RPMI8226 (cell line): ENCODE measurements around the gene MCTP1.

Experiments used
- DNase-seq: peaks from one replicate; pipeline ENCODE4 v3.0.0-alpha.2; 2015

The MCTP1 gene

DNA sequence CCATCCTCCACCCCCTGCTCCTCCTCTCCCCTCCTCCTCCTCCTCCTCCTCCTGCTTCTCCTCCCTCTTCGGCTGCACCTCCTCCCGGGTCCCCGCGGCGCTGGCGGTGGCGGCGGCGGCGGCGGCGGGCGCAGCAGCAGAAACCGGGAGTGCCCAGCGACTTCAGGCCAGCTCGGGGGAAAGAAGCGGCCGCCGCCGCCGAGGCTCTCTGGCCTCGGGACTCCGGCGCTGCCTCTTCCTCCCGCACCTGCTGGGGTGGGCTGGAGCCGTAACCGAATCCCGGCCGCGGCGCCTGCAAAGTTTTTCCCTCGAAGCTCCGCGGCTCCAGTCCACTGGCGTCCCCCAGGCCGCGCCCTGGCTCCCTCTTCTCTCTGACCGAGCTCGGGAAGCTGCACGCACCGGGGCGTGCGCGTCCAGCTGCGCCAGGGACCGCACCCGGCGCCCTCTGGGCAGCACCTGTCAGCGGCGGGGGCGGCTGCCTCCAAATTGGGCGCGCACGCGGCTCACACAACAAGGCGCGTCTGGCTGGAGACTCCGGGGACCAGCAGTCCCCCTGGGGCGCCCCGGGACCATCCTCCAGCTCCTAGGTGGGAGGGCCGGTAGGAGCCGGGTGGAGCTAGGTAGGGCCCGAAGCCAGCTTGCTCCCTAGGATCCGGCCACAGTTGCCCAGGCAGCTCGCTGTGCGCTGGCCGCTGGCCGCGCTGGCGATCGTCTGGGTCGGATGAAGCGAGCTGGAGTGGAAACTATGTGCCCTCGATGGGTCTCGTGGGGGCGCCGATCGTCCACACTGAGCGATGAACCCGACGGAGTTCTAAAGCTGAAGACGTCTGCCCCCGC lies at the start of gene MCTP1:
MCTP1 (minus strand) TSS at position 523 of the 837 bp plus-strand sequence.
- DNase-seq: peak; percentile 37

GRCh38 chr5:95332158-95332557 lies 47.3 kb upstream of the MCTP1 start:
- DNase-seq: no peak

DNA sequence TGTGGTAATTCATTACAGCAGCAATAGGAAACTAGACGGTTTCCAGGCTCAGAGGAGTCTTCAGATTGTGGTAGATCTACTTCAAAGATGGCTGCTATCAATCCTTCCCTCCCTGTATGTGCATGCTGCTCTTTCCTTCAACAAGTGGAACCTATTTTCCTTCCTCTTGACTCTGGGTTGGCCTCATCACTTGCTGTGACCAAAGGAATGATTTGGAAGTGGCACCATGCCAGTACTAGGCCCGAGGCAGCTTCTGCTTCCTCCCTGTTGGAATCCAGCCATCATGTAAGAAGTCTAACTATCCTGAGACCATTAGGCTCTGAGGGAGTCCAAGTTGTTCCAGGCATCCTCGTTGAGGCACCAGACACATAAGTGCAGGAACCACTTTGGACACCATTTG lies 46.5 kb upstream of the MCTP1 start:
- no peak for DNase-seq

GRCh38 chr5:95327211-95327610 lies 42.3 kb upstream of the MCTP1 start:
- DNase-seq: no peak

DNA sequence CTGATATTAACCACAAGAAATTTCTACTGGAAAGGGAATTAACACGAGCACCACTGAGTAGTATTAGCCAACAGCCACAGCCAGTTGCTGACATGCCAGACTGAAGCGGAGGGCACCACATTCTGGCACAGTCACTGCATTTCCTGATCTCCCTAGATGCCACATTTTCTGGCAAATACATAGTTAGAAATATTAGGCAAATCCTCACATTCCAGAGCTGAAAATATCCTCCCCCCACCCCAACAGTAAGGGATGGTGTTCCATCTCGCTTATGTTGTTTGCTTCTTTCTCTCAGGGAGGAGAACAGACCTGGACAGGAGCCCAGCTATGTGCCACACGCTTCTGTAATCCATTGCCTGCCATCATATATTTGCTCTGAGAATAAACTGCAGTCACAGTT lies 32.8 kb upstream of the MCTP1 start:
- no peak for DNase-seq

DNA sequence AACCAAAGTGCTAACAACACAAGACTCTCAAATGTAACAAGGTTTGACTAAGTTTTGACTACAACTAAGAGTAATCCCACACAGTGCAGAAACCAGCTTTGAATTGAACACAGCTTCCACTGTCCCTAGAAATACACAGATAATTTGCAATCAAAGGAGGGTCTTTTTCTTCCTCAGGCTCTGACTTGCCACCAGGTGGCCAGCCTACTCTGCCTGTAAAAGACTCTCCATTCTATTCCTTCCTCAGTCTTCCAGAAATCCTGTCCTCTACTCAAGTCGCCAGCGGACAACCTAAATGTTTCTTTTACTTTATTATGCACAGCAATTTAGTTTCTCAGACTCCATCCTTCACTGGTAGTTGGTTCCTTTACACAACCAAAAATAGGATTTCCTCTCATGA lies 32.2 kb upstream of the MCTP1 start:
- DNase-seq: no peak

DNA sequence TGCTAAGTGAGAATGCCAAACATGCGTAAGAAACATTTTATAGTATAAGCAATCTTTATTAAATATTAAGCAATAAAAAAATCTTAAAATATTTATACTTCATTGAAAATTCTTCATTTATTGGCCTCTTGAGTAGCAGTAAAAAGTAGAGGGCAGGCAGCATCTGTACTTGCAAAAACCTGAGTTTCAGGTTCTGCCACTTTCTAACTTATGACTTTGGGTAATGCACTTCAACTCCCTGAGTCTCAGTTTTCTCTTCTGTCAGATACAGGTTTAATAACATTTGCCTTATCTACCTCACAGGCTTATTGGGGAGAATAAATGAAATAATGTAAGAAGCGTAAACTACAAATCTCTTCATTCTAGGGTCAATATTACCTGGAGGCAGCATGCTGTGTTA lies 19.8 kb upstream of the MCTP1 start:
- no peak for DNase-seq

DNA sequence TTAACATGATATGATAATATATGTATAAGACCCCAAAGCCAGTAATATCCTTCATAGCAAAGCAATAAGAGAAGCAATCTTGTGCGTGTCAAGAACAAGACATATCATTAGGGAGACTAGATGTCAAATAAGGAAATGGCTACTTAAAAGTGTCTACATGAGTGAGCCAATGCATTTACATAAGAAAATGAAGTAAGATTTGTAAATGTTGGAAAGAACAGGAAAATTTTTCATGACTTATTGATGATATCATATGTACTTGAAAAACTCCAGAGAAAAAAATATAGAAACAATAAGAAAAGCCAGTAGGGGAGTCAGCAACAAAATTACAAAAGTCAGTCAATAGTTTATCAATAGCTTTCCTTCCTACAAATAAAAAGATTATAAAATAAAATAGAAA lies 13.8 kb upstream of the MCTP1 start:
- no peak for DNase-seq

- DNase-seq: no peak
These were observed 11.4 kb upstream of the MCTP1 start for GRCh38 chr5:95296291-95296690.

DNA sequence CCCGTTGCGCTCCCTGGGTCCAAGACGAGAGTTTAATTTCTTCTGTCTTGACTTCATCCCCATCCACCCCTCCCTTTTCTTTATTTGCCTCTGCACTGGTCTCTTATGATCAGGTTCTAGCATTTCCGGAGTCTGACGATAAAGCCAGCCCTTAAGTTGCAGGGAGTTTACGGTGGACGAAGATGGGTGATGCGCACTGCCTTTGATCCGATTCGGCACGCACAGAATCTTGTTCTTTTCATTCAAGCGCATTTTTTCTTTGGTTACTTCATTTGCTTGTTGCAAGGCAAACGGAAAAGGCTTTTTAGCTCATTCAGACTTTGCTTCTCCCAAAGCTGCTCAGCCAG lies 488 bp upstream of the MCTP1 start:
- no peak for DNase-seq

- peak; percentile 62 for DNase-seq
These were observed 928 bp downstream of the MCTP1 start for GRCh38 chr5:95283761-95284571.

- DNase-seq: no peak
These were observed 1.8 kb downstream of the MCTP1 start for GRCh38 chr5:95283022-95283615.

GRCh38 chr5:95281226-95281625 lies 3.7 kb downstream of the MCTP1 start:
- DNase-seq: no peak

DNA sequence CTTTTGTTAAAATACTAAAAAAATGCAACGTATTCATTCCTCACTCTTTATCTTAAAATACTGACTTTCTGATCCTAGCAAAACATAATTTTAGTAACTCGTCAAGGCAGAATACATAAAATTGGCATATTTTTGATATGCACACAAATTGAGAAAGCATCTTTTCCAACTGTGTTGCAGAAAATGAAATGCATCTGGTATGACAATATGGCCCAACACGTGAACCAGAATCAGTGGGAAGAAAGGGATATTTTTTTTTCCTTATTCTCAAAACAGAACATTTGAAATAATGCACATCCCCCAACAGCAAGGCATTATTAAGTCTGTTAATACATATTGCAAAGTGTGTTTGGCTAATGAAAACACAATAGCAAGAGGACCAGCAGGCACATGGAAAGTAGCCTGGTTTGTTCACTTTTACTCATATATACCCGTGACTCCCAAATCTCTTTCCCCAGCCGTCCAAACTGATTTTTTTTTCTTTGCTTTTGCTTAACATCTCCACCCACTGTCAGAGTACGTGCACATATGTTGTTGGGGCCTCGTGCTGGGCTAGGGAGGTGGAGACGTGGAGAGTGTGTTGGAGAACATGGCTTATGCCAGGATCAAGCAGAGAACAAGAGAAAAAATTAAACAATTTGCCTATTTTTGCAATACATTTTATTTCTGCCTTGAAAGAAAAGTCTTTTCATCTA lies 4.3 kb downstream of the MCTP1 start:
- DNase-seq: no peak

- DNase-seq: no peak
These were observed 10.9 kb downstream of the MCTP1 start for GRCh38 chr5:95274011-95274410.

DNA sequence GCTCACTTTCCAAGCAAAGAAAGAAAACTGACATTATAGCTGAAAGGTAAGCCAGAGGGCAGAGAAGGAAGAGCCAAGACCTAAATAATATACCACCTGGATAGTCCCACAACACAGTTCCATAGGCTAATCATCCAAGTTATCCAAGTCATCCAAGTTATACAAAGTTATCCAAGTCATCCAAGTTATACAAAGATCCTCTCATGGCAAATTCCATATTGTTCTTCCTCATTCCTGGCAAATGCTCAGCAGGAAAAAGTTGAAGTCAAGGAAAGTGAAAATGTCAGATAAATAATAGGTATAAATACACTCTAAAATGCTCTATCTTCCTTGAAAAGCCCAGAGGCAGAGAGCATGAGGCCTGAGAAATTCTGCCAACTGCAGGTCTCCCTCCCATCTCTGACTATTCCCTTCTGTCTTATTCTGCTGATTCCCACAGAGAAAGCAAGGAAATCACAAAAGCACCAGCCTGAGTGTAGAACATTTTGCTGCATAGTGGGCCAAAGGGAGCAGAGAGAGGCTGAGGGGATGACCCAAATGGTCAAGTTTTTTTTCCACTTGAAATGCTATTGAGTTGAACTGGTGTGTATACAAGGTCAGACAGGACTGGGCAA lies 12.5 kb downstream of the MCTP1 start:
- no peak for DNase-seq

DNA sequence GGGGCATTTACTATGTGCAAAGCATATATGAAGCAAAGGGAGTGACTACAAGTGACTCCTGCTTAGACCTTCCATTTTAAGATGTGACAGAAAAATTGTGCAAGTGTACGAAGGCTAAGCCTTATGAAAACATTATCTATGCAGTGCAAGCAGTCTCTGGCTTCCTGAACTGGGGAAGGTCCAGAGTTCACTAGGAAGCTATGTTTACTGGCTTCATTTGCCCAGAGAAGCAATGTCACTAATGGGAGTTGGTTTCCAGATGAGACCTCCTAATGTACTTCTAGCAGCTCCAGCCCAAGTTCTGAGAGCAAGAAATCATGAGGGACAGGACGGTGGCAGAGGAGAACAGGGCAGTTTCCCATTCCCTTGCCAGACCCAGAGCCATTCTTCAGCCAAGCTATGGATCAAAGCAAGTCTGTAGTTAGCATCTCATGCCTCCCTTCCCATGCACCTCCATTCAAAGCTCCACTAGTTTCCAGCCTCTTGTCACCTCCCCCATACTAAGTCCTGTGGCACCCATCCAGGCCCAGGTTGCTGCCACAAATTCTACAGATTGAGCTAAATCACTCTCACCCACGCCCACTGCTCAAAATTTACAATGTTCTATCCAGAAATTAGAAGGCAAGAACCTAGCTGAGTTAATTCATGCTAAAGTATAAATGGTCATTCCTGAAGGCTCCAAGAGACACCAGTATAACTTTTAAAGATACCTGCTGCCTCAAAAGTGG lies 21.8 kb downstream of the MCTP1 start:
- no peak for DNase-seq

GRCh38 chr5:95261437-95262175 lies 23.3 kb downstream of the MCTP1 start:
- DNase-seq: peak; percentile 55

GRCh38 chr5:95256991-95257390 lies 27.9 kb downstream of the MCTP1 start:
- no peak for DNase-seq

DNA sequence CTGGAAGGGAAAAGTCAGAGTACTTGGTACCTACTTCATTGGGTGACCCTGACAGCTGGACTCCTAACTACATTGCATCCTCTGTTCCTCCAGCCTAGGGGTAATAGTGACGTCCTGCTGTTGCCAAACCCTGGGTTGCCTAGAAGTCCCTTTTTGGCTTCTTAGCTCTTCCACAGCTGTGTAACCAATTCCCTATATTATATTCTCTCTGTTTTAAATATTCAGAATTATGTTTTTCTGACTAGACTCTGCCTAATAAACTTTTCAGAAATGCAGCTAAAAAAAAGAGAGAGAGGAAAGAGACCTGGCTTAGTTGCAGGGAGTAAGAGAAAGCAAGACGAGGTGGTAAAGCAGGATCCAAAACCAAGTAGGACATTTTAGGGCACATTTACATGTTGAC lies 28.4 kb downstream of the MCTP1 start:
- DNase-seq: no peak

GRCh38 chr5:95252801-95253200 lies 32.1 kb downstream of the MCTP1 start:
- no peak for DNase-seq
